DND-41 (cell line): Measurements from ENCODE around the gene PTPRN2.

Experiments used
- ATAC-seq: fragments of 200-7000 bp; cut with Tn5 transposase; 3 replicates; pipeline ENCODE4 v1.9.1; 2021; ENCODE audit warnings: low read depth; ENCODE audit not compliant: insufficient read depth
- DNase-seq: peaks from one replicate; pipeline ENCODE4 v3.0.0-alpha.2; 2020
- H2AFZ ChIP-seq: 2 replicates; pipeline ENCODE4 v1.6.0; 2012; ENCODE audit warnings: low read depth, low read length
- H3K27ac ChIP-seq: 2 replicates; pipeline ENCODE4 v1.5.1; 2012; ENCODE audit warnings: low read length, inconsistent platforms
- H3K27me3 ChIP-seq: fragments of 200-600 bp; sonication (generic); 2 replicates; pipeline ENCODE4 v1.6.0; 2012; ENCODE audit warnings: low read length, mild to moderate bottlenecking, inconsistent platforms; ENCODE audit not compliant: insufficient read depth, poor library complexity
- H3K36me3 ChIP-seq: 2 replicates; pipeline ENCODE4 v1.5.1; 2012; ENCODE audit warnings: low read length, inconsistent platforms; ENCODE audit not compliant: insufficient read depth
- H3K4me1 ChIP-seq: 2 replicates; pipeline ENCODE4 v1.5.1; 2012; ENCODE audit warnings: mild to moderate bottlenecking, low read length; ENCODE audit not compliant: insufficient read depth
- H3K4me2 ChIP-seq: 2 replicates; pipeline ENCODE4 v1.6.0; 2012; ENCODE audit warnings: mild to moderate bottlenecking, moderate library complexity, low read length, inconsistent platforms; ENCODE audit not compliant: insufficient read depth
- H3K4me3 ChIP-seq, 2 experiments: fragments of 200-600 bp in 1 of 2; shearing (Covaris generic) in 1 of 2; 2 replicates each; pipeline ENCODE4 v1.5.1; 2012 to 2016; ENCODE audit warnings: inconsistent platforms in 2 of 2, low read length in 2 of 2, mild to moderate bottlenecking in 2 of 2, low read depth in 1 of 2, moderate library complexity in 1 of 2
- H3K79me2 ChIP-seq: 2 replicates; pipeline ENCODE4 v1.6.0; 2012; ENCODE audit warnings: low read length, inconsistent platforms; ENCODE audit not compliant: insufficient read depth
- H3K9ac ChIP-seq: 2 replicates; pipeline ENCODE4 v1.6.0; 2012; ENCODE audit warnings: low read depth, mild to moderate bottlenecking, inconsistent platforms, low read length, moderate library complexity
- H3K9me3 ChIP-seq: 2 replicates; pipeline ENCODE4 v1.5.1; 2012; ENCODE audit warnings: low read length, moderate library complexity, mild to moderate bottlenecking, inconsistent platforms; ENCODE audit not compliant: insufficient read depth, severe bottlenecking
- H4K20me1 ChIP-seq: 2 replicates; pipeline ENCODE4 v1.6.0; 2012; ENCODE audit warnings: low read length; ENCODE audit not compliant: insufficient read depth
- CTCF ChIP-seq: IDR thresholded peaks from 2 replicates; pipeline ENCODE4 v1.5.1; 2012; ENCODE audit warnings: borderline replicate concordance, low read length, moderate library complexity, mild to moderate bottlenecking; ENCODE audit not compliant: poor library complexity, severe bottlenecking; ENCODE audit errors: extremely low read depth
- EZH2 ChIP-seq: IDR thresholded peaks from 3 replicates; pipeline ENCODE4 v1.6.1; 2012; ENCODE audit warnings: borderline replicate concordance, low read depth, mild to moderate bottlenecking, moderate library complexity, low read length, inconsistent platforms; ENCODE audit not compliant: severe bottlenecking

The PTPRN2 gene

GRCh38 chr7:157515342-157516041, 1072.1 kb downstream of the PTPRN2 start:
- H4K20me1 ChIP-seq = no peaks in the 10 kb centered on the region
- no peak for TF ChIP-seq EZH2
- no peak for TF ChIP-seq CTCF
- H3K9ac ChIP-seq = no peak overlapping the region
- DNase-seq (no peak), ATAC-seq (no peak)
- H3K4me1 ChIP-seq = no peaks in the 10 kb centered on the region
- no peaks in the 10 kb centered on the region for H3K27me3 ChIP-seq
- no peak overlapping the region for H3K4me3 ChIP-seq
- no peak overlapping the region for H2AFZ ChIP-seq
- no peaks in the 10 kb centered on the region for H3K79me2 ChIP-seq
- no peak overlapping the region for H3K27ac ChIP-seq
- H3K4me2 ChIP-seq = no peak overlapping the region
- H3K36me3 ChIP-seq = no peaks in the 10 kb centered on the region
- H3K9me3 ChIP-seq = no peaks in the 10 kb centered on the region

- no peak for TF ChIP-seq CTCF
- TF ChIP-seq EZH2 = no peak
- no peak overlapping the region for H3K9ac ChIP-seq
- no peaks in the 10 kb centered on the region for H3K4me1 ChIP-seq
- H3K79me2 ChIP-seq = no peaks in the 10 kb centered on the region
- DNase-seq = no peak
- no peaks in the 10 kb centered on the region for H3K9me3 ChIP-seq
- no peak overlapping the region for H3K4me3 ChIP-seq
- no peaks in the 10 kb centered on the region for H3K36me3 ChIP-seq
- H4K20me1 ChIP-seq = no peaks in the 10 kb centered on the region
- no peak overlapping the region for H3K4me2 ChIP-seq
- H3K27me3 ChIP-seq = no peaks in the 10 kb centered on the region
- no peak for ATAC-seq
- no peak overlapping the region for H3K27ac ChIP-seq
- H2AFZ ChIP-seq = no peak overlapping the region
Observed at GRCh38 chr7:157514746-157515145, 1072.9 kb downstream of the PTPRN2 start.

- DNase-seq (no peak), ATAC-seq (no peak)
- H3K4me2 ChIP-seq = no peak overlapping the region
- H2AFZ ChIP-seq = no peak overlapping the region
- H3K9me3 ChIP-seq = no peaks in the 10 kb centered on the region
- H3K27ac ChIP-seq = no peak overlapping the region
- TF ChIP-seq CTCF (no peak), EZH2 (no peak)
- no peaks in the 10 kb centered on the region for H3K79me2 ChIP-seq
- H3K4me1 ChIP-seq = no peaks in the 10 kb centered on the region
- no peak overlapping the region for H3K4me3 ChIP-seq
- H4K20me1 ChIP-seq = no peaks in the 10 kb centered on the region
- H3K9ac ChIP-seq = no peak overlapping the region
- no peaks in the 10 kb centered on the region for H3K27me3 ChIP-seq
- H3K36me3 ChIP-seq = no peaks in the 10 kb centered on the region
Observed at GRCh38 chr7:157514306-157514705, 1073.3 kb downstream of the PTPRN2 start.
